HK-2 (cell line): Measurements from ENCODE around the gene SYT1.

ENCODE experiments used
- DNase-seq: peaks from one replicate; pipeline ENCODE4 v3.0.0-alpha.2; 2018; ENCODE audit not compliant: unreplicated experiment

The SYT1 gene

GRCh38 chr12:78891646-78892353 lies 27.2 kb downstream of the SYT1 start:
- no peak for DNase-seq

DNA sequence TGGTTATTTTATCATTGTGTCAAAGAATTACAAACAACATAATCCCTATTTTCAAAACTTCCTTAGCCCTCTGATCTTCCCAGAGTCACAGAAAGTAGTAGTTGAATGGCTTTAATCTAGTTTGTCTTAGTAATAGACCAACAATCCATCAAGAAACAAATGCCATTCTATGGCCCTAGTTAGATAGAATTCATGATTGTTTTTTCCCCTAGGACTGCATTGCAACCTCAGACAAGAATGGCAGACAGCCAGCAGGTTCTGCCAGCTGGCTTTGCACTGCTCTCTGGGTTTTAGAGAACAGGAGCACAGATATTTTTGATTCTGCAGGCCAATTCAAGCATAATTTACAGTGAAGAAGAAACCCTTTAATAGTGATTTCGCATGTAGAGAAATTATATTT lies 33.8 kb downstream of the SYT1 start:
- no peak for DNase-seq

DNA sequence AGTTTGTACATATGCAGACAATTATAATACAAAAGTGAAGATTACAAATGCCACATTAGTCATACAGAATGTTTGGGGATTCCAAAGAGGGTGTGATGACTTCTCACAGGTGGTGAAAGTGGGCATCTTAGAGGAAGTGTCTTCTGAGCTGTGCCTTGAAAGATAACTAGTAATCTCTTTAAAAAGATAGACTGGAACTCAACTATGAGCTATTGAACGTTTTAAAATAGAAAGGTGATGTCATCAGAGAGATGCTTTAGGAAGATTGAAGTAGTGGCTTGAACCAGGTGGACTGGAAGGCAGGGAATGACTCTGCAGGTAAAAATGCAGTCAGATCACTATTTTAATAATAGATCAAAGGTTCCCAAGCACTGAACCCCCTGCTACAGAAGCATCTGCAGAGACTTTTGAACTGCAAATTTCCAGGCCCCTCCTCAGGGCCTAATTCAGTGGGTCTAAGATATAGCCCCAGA lies 50.3 kb downstream of the SYT1 start:
- DNase-seq, result no peak

- peak; percentile 50 for DNase-seq
Observed at GRCh38 chr12:78916845-78917480, 52.4 kb downstream of the SYT1 start.

- DNase-seq, result no peak
Observed at GRCh38 chr12:78917513-78917912, 52.9 kb downstream of the SYT1 start.

- DNase-seq, result no peak
Observed at GRCh38 chr12:78918268-78918667, 53.7 kb downstream of the SYT1 start.

- no peak for DNase-seq
Observed at GRCh38 chr12:78928200-78929074, 63.9 kb downstream of the SYT1 start.

DNA sequence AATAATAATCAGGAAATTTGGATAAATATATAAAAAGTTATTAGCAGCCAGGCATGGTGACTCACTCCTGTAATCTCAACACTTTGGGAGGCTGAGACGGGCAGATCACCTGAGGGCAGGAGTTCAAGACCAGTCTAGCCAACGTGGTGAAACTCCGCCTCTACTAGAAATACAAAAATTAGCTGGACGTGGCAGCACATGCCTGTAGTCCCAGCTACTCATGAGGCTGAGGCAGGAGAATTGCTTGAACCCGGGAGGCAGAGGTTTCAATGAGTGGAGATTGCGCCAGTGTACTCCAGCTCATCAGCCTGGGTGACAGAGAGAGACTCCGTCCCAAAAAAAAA lies 64.5 kb downstream of the SYT1 start:
- no peak for DNase-seq

GRCh38 chr12:78931466-78931990 lies 67.0 kb downstream of the SYT1 start:
- no peak for DNase-seq

DNA sequence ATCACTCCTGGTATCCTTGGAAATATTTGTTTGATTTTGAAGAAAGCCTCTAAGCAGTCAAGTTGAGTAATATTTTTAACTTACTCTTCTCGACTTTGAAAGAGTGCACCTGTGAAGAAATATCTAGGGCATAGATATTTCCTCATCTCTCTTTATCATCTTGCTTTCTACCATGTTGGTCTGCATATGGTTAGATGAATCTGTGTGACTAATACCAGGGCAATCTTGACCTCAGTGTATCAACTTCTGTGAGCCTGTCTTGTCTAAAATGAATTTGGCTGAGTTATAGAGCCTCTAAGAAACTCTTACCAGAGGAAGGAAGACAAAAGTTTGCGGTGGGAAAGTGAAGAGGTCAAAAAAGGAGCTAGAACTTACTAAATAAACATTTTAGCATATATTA lies 68.4 kb downstream of the SYT1 start:
- DNase-seq, result no peak

GRCh38 chr12:78938341-78939084 lies 73.9 kb downstream of the SYT1 start:
- DNase-seq, result no peak

DNA sequence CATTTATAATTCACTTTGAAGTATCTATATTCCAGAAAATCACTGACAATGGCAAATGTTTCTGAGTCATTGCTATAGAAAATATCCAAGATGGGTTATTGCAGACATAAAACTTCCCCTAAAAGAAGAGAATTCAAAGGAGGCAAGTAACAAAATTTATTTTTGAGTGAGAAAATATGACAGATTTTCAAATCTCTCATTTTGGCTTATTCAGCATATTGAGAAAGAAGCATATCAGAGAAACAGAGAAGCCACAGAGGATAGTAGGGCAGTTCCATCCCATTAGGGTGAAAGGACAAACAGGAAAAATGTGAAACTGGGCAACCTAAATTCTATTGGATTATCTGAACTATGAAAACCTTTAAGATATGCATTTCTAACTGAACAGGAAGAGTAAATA lies 85.0 kb downstream of the SYT1 start:
- no peak for DNase-seq

DNA sequence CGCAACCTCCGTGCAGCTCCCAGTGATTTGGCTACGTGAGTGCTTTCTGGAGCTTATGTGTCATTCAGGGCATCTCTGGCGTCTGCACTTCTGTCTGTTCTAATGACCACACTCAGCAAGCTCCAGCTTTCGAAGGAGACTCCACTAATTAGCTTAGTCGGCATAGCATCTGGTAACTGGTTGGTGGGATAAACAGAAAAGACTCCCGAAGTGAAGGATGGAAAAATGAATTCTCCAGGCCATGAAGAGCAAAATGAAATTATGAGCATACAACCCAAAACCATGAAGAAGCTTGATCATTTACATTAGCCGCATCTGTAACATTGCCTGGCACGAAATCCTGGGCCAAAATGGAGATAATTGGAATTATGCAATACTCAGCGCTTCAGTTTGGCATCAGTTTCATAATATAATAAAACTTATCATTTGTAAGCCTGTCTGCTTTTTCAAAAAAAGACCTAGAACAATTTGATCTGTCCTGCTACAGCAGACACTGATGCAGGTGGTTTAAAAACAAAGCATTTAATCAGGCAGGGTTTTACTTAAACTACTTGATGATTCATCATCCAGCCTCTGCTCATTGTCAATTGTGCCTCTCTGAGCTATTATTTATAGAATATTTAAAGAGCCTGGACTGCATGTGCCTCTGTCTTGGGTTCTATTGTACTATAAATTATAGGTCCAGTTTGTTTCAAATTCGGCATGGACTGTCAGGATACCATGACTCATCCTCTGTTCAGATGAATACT lies 87.4 kb downstream of the SYT1 start:
- DNase-seq, result no peak

GRCh38 chr12:78952552-78952929 lies 88.0 kb downstream of the SYT1 start:
- DNase-seq, result no peak

- DNase-seq, result no peak
Observed at GRCh38 chr12:78958941-78959340, 94.4 kb downstream of the SYT1 start.

- DNase-seq, result no peak
Observed at GRCh38 chr12:78959556-78959955, 95.0 kb downstream of the SYT1 start.

GRCh38 chr12:78961171-78961570 lies 96.6 kb downstream of the SYT1 start:
- DNase-seq, result no peak

DNA sequence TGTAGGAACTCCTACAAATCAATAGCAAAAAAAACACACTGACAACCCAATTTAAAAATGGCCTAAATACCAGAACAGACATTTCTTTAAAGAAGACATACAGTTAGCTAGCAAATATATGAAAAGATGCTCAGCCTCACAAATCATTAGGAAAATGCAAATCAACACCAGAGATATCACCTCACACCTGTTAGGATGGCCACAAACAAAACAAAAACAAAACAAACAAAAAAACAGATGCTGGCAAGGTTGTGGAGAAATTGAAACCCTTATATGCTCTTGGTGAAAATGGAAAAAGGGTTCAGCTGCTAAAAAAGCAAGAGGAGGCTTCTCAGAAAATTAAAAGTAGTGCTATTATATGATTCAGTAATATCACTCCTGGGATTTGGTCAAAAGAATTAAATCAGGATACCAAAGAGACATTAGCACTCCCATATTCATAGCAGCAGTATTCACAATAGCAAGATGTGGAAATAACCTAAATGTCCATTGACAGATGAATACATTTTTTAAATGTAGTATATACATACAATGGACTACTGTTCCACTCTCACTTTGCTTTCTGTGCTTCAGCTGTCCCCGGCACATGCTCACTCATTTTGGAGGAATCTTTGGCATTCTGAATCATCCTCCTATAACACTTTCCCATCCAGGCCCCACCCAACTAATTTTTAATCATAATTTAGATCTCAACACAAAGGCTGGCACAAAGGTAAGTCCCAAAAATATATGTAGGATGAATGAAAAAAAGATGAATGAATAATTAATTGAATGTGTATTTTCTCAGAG lies 99.1 kb downstream of the SYT1 start:
- no peak for DNase-seq

DNA sequence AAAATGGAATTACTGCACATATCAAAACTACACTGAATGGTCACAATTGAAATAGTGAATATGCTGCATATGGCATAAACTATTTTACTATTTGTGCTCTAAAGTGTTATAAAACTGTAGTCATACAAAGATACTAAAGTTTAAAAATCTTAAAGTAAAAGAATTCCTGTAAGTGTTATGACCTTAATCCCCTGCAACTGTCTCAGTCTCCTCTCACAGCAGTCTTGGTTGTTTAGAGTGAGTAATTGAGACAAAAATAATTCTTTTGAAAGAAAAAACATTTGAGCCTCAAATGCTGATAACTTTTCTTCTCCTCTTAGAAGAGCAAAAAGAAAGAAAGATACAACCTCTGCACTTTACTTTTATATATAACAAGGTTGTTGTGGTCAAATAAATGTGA lies 99.9 kb downstream of the SYT1 start:
- no peak for DNase-seq

DNA sequence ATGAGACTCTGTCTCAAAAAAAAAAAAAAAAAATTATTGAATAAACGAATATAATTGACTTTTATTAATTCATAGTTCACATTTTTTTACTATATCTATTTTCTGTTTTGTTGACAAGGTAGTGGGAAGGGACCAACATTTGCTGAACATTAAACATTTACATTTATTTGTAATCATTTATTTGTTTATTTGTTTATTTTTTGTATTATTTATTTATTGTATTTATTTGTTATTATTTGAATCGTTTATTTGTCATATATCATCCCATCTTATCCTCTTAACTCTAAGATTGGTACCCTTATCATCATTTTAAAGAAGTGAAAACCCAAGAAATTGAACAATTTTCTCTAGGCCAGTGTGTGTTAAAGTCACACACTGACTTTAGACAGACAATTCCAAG lies 101.5 kb downstream of the SYT1 start:
- DNase-seq, result no peak
